B cell (primary cell): ENCODE measurements around the gene ZBTB7A. TPM values are rescaled to one million over a fixed set of nuclear protein-coding genes. Genes with fewer than 3 reads are reported as not detected.

ENCODE experiments used
- ATAC-seq: fragments of 200-7000 bp; cut with Tn5 transposase; one replicate; pipeline ENCODE4 v1.10.0; 2021; ENCODE audit warnings: low read depth, mild to moderate bottlenecking, moderate number of reproducible peaks, moderate library complexity
- CTCF ChIA-PET: fragments of 350-600 bp; sonication (Branson Sonifier 250); formaldehyde crosslinking; loops from one replicate; lab custom pipeline; 2021; ENCODE audit warnings: antibody characterized with exemption, inconsistent platforms; lab: Charles Lee
- POLR2A ChIA-PET: fragments of 350-600 bp; sonication (Branson Sonifier 250); formaldehyde crosslinking; loops from one replicate; lab custom pipeline; 2021; ENCODE audit warnings: antibody characterized with exemption; lab: Charles Lee
- DNase-seq: peaks from one replicate; pipeline ENCODE4 v3.0.0; 2013
- H2AFZ ChIP-seq: 2 replicates; pipeline ENCODE4 v1.6.1; 2012; ENCODE audit warnings: mild to moderate bottlenecking, low read depth, low read length; ENCODE audit not compliant: insufficient read depth, poor library complexity, severe bottlenecking
- H3K27ac ChIP-seq, 2 donors: 1 replicate in 1 of 2; 2 replicates in 1 of 2; pipeline ENCODE4 v1.5.1; 2012 to 2013; ENCODE audit warnings: low read length in 2 of 2, mild to moderate bottlenecking in 2 of 2, moderate library complexity in 1 of 2
- H3K27me3 ChIP-seq, 4 experiments: fragments of 200-600 bp in 1 of 4; sonication (generic) in 1 of 4; replicated peaks in 1 of 4; 1 replicate in 2 of 4; 2 replicates in 2 of 4; pipeline versions ENCODE4 v1.6.1 to v1.7.0; 2013 to 2016; ENCODE audit warnings: low read length in 3 of 4, mild to moderate bottlenecking in 2 of 4, mixed read lengths in 1 of 4, moderate library complexity in 1 of 4; ENCODE audit not compliant: insufficient read depth in 4 of 4, control insufficient read depth in 3 of 4; ENCODE audit errors: control extremely low read depth in 1 of 4
- H3K36me3 ChIP-seq, 2 experiments: replicated peaks in 1 of 2; 1 replicate in 1 of 2; 2 replicates in 1 of 2; pipeline versions ENCODE4 v1.6.1 to v1.7.1; 2013; ENCODE audit warnings: low read length in 1 of 2; ENCODE audit not compliant: insufficient read depth in 2 of 2, control insufficient read depth in 1 of 2; ENCODE audit errors: control extremely low read depth in 1 of 2, extremely low read depth in 1 of 2
- H3K4me1 ChIP-seq, 2 donors: fragments of 200-600 bp in 1 of 2; sonication (generic) in 1 of 2; 1 replicate in 1 of 2; 2 replicates in 1 of 2; pipeline versions ENCODE4 v1.5.1 to v1.6.1; 2013 to 2017; ENCODE audit warnings: low read length in 2 of 2; ENCODE audit not compliant: control insufficient read depth in 2 of 2, insufficient read depth in 2 of 2
- H3K4me2 ChIP-seq: replicated peaks from 2 replicates; pipeline ENCODE3; 2012; ENCODE audit warnings: mild to moderate bottlenecking, low read depth, low read length; ENCODE audit not compliant: poor library complexity, severe bottlenecking
- H3K4me3 ChIP-seq, 5 experiments: fragments of 200-600 bp in 1 of 5; sonication (generic) in 1 of 5; 1 replicate in 3 of 5; 2 replicates in 2 of 5; pipeline versions ENCODE4 v1.5.1 to v1.7.0; 2011 to 2016; ENCODE audit warnings: low read length in 4 of 5, mild to moderate bottlenecking in 4 of 5, low read depth in 2 of 5, control low read depth in 1 of 5, moderate library complexity in 1 of 5; ENCODE audit not compliant: insufficient read depth in 1 of 5; ENCODE audit errors: control extremely low read depth in 1 of 5, extremely low read depth in 1 of 5
- H3K79me2 ChIP-seq: fragments of 200-600 bp; sonication (generic); one replicate; pipeline ENCODE4 v1.6.0; 2016; ENCODE audit warnings: low read length; ENCODE audit not compliant: control insufficient read depth, insufficient read depth
- H3K9ac ChIP-seq: fragments of 200-600 bp; sonication (generic); 2 replicates; pipeline ENCODE4 v1.6.1; 2017; ENCODE audit warnings: mild to moderate bottlenecking, low read length, moderate library complexity
- H3K9me3 ChIP-seq, 3 donors: one replicate each; pipeline versions ENCODE4 v1.6.1 to v1.7.1; 2013; ENCODE audit warnings: low read length in 2 of 3; ENCODE audit not compliant: control insufficient read depth in 2 of 3, insufficient read depth in 1 of 3; ENCODE audit errors: control extremely low read depth in 1 of 3
- H4K20me1 ChIP-seq: 2 replicates; pipeline ENCODE4 v1.6.0; 2012; ENCODE audit warnings: mild to moderate bottlenecking, low read length; ENCODE audit not compliant: insufficient read depth, control insufficient read depth, poor library complexity, severe bottlenecking
- H3K27ac Mint-ChIP-seq: one replicate; pipeline ENCODE4 v1.8.0; 2021; ENCODE audit warnings: mixed read lengths
- H3K27me3 Mint-ChIP-seq: one replicate; pipeline ENCODE4 v1.8.0; 2021; ENCODE audit warnings: mixed read lengths
- H3K4me1 Mint-ChIP-seq: one replicate; pipeline ENCODE4 v1.8.0; 2021; ENCODE audit warnings: mixed read lengths
- H3K4me3 Mint-ChIP-seq: one replicate; pipeline ENCODE4 v1.8.0; 2021; ENCODE audit warnings: mixed read lengths
- H3K9me3 Mint-ChIP-seq: one replicate; pipeline ENCODE4 v1.8.0; 2022; ENCODE audit warnings: mixed read lengths; ENCODE audit not compliant: insufficient read depth
- CTCF ChIP-seq: fragments of 200-600 bp; IDR thresholded peaks from one replicate; pipeline ENCODE4 v1.8.0; 2022; ENCODE audit warnings: antibody characterized with exemption, mild to moderate bottlenecking
- EZH2 ChIP-seq: IDR thresholded peaks from 2 replicates; pipeline ENCODE4 v1.6.1; 2012; ENCODE audit warnings: borderline replicate concordance, low read depth, mild to moderate bottlenecking, moderate library complexity, low read length; ENCODE audit not compliant: insufficient read depth, poor library complexity, severe bottlenecking
- WGBS: methylation state at CpG from one replicate; pipeline ENCODE4 v1.1.5; 2013; ENCODE audit warnings: missing lambda C conversion rate; ENCODE audit not compliant: insufficient coverage; 5-methylcytosine and 5-hydroxymethylcytosine counted together
- intact Hi-C: fragments of 100-400 bp; cut with micrococcal nuclease; formaldehyde crosslinking; loops from one replicate; pipeline ENCODE4 v1.10.0; 2022
- polyA plus RNA-seq: library from polyadenylated mRNA; depleted of rRNA; stranded (reverse); fragments of >200 nt; gene quantifications from 2 replicates; pipeline ENCODE4 v1.2.3, GENCODE V29; 2012
- total RNA-seq, 2 donors: library from RNA; stranded (reverse); fragments of 120-200 nt in 1 of 2; gene quantifications; 1 replicate in 1 of 2; 2 replicates in 1 of 2; pipeline versions ENCODE4 v1.2.3 to v1.2.4, GENCODE V29; 2013 to 2022

ZBTB7A gene
- total and polyA plus RNA-seq, 2 donors (not counting 1 experiment from before 2014, with no cell fraction given), result 24.8 to 62.6 TPM

GRCh38 chr19:4114181-4114580, 47.5 kb upstream of the ZBTB7A start:
- Mint-ChIP-seq H3K4me1 (peaks cover 52% of the 10 kb centered on the region), H3K4me3 (peak overlapping the region; percentile 13), H3K27me3 (no peaks in the 10 kb centered on the region), H3K27ac (peak overlapping the region; percentile 61), H3K9me3 (no peaks in the 10 kb centered on the region)
- peak overlapping the region; percentile 86 for H3K4me2 ChIP-seq
- WGBS, result 99% methylated on average over 15 of the region's 19 CpGs
- H3K36me3 ChIP-seq, result peaks cover 0 to 28% of the 10 kb centered on the region in 2 experiments
- ChIA-PET POLR2A (interaction anchor here (1.1 kb wide), 1 partner anchor 126 kb away, joined by 6 read pairs; no protein-coding TSS in a partner anchor), CTCF (interaction anchor here (0.6 to 1.8 kb wide), 3 partner anchors 26 to 126 kb away, joined by 3 to 7 read pairs (median 3); no protein-coding TSS in a partner anchor)
- H3K9me3 ChIP-seq, result peaks cover 0 to 3% (median 0%) of the 10 kb centered on the region in 3 donors
- peaks cover 35 to 46% of the 10 kb centered on the region in 2 donors for H3K4me1 ChIP-seq
- peak overlapping the region; percentile 75 to 84 for H3K27ac ChIP-seq
- ATAC-seq (no peak), DNase-seq (no peak)
- H3K4me3 ChIP-seq, result no peak overlapping the region
- TF ChIP-seq EZH2 (no peak), CTCF (no peak)
- no peak overlapping the region for H3K9ac ChIP-seq
- no peaks in the 10 kb centered on the region for H3K27me3 ChIP-seq
- H2AFZ ChIP-seq, result no peak overlapping the region
- H3K79me2 ChIP-seq, result peaks cover 73% of the 10 kb centered on the region
- intact Hi-C loops, result no loop called here
- H4K20me1 ChIP-seq, result peaks cover 14% of the 10 kb centered on the region

- intact Hi-C loops, result no loop called here
- no peak overlapping the region for H2AFZ ChIP-seq
- H3K79me2 ChIP-seq, result peaks cover 71% of the 10 kb centered on the region
- peaks cover 0 to 3% (median 0%) of the 10 kb centered on the region in 3 donors for H3K9me3 ChIP-seq
- no peak overlapping the region for H3K4me2 ChIP-seq
- H3K9me3 Mint-ChIP-seq, result no peaks in the 10 kb centered on the region
- ChIA-PET CTCF (no interaction called here), POLR2A (interaction anchor here (1.1 kb wide), 1 partner anchor 125 kb away, joined by 6 read pairs; no protein-coding TSS in a partner anchor)
- H3K27ac ChIP-seq, result peak overlapping the region in 1 of 2 donors; percentile 84
- H3K27me3 ChIP-seq, result no peaks in the 10 kb centered on the region
- H3K9ac ChIP-seq, result no peak overlapping the region
- H3K4me3 Mint-ChIP-seq, result peak overlapping the region; percentile 4
- no peak for ATAC-seq
- peaks cover 59% of the 10 kb centered on the region for H3K4me1 Mint-ChIP-seq
- H3K4me1 ChIP-seq, result peaks cover 39 to 52% of the 10 kb centered on the region in 2 donors
- peaks cover 0 to 28% of the 10 kb centered on the region in 2 experiments for H3K36me3 ChIP-seq
- peak overlapping the region; percentile 69 for H3K27ac Mint-ChIP-seq
- no peak for TF ChIP-seq EZH2
- TF ChIP-seq CTCF, result no peak
- H3K27me3 Mint-ChIP-seq, result no peaks in the 10 kb centered on the region
- no peak overlapping the region for H3K4me3 ChIP-seq
- 97% methylated on average over 20 of the region's 22 CpGs for WGBS
- peaks cover 9% of the 10 kb centered on the region for H4K20me1 ChIP-seq
- no peak for DNase-seq
Observed at GRCh38 chr19:4113398-4114088, 46.8 kb upstream of the ZBTB7A start.
